HCT116 (cell line): Measurements from ENCODE around the gene CDK5RAP1. TPM values are rescaled to one million over a fixed set of nuclear protein-coding genes. Genes with fewer than 3 reads are reported as not detected.

Source experiments
- ATAC-seq: fragments of 200-7000 bp; cut with Tn5 transposase; 2 replicates; pipeline ENCODE4 v1.9.1; 2020; ENCODE audit warnings: mild to moderate bottlenecking, moderate library complexity
- BruUV-seq: library from RNA; stranded (reverse); fragments of 400-500 nt; replicated peaks from 2 replicates; lab custom pipeline; 2021; lab: Mats Ljungman, UMichigan
- CTCF ChIA-PET: fragments of 300-600 bp; sonication (Branson Sonifier 250); formaldehyde crosslinking; loops from one replicate; lab custom pipeline; 2021; ENCODE audit warnings: antibody characterized with exemption; lab: Charles Lee
- POLR2A ChIA-PET: fragments of 300-600, 350-600 bp; sonication (Branson Sonifier 250); formaldehyde crosslinking; loops from one replicate; lab custom pipeline; 2021; ENCODE audit warnings: antibody characterized with exemption; lab: Charles Lee
- RAD21 ChIA-PET, 2 experiments: fragments of 300-600 bp; sonication (Branson Sonifier 250); formaldehyde crosslinking; loops; one replicate each; lab custom pipeline; 2023; ENCODE audit warnings: low total read pairs in 2 of 2; ENCODE audit not compliant: uncharacterized antibody in 2 of 2, unreplicated experiment in 2 of 2, low non-redundant PET in 1 of 2; lab: Charles Lee
- DNase-seq: peaks from one replicate; pipeline ENCODE4 v3.0.0-alpha.2; 2010; ENCODE audit warnings: low read depth, low spot score
- H2AFZ ChIP-seq: fragments of 200-600 bp; shearing (Covaris generic), sonication (generic); 2 replicates; pipeline ENCODE4 v1.6.1; 2017; ENCODE audit warnings: low read depth, mixed run types, mixed read lengths, antibody characterized with exemption, low read length; ENCODE audit not compliant: poor library complexity, severe bottlenecking
- H3K27ac ChIP-seq: 2 replicates; pipeline ENCODE4 v1.5.1; 2012; ENCODE audit warnings: low read depth, low read length
- H3K27me3 ChIP-seq: fragments of 200-600 bp; sonication (generic); 2 replicates; pipeline ENCODE4 v1.6.1; 2016; ENCODE audit warnings: mixed run types, low read length, mixed read lengths; ENCODE audit not compliant: insufficient read depth
- H3K36me3 ChIP-seq, 2 experiments: fragments of 200-500 bp in 1 of 2; fragments of 200-600 bp in 1 of 2; sonication (Bioruptor generic) in 1 of 2; sonication (generic) in 1 of 2; 2 replicates each; pipeline versions ENCODE4 v1.5.1 to v1.6.1; 2014 to 2016; ENCODE audit warnings: low read length in 2 of 2, inconsistent platforms in 1 of 2, mixed read lengths in 1 of 2, mixed run types in 1 of 2; ENCODE audit not compliant: insufficient read depth in 2 of 2, control insufficient read depth in 1 of 2
- H3K4me1 ChIP-seq, 2 experiments: fragments of 200-600 bp in 1 of 2; sonication (generic) in 1 of 2; 2 replicates each; pipeline versions ENCODE4 v1.5.1 to v1.6.1; 2012 to 2017; ENCODE audit warnings: low read length in 2 of 2, inconsistent platforms in 1 of 2, mild to moderate bottlenecking in 1 of 2, mixed read lengths in 1 of 2, mixed run types in 1 of 2, moderate library complexity in 1 of 2; ENCODE audit not compliant: insufficient read depth in 2 of 2, control insufficient read depth in 1 of 2
- H3K4me2 ChIP-seq: fragments of 200-600 bp; sonication (generic); 2 replicates; pipeline ENCODE4 v1.6.1; 2017; ENCODE audit warnings: mixed run types, low read length, mixed read lengths
- H3K4me3 ChIP-seq, 2 experiments: fragments of 200-600 bp in 1 of 2; sonication (generic) in 1 of 2; replicated peaks in 1 of 2; 2 replicates each; pipeline ENCODE4 v1.5.1; 2011 to 2016; ENCODE audit warnings: low read length in 2 of 2, control low read depth in 1 of 2, low read depth in 1 of 2, mild to moderate bottlenecking in 1 of 2, mixed read lengths in 1 of 2, mixed run types in 1 of 2
- H3K79me2 ChIP-seq: fragments of 200-600 bp; sonication (generic); 2 replicates; pipeline ENCODE4 v1.6.1; 2017; ENCODE audit warnings: mild to moderate bottlenecking, mixed run types, low read length, moderate library complexity, mixed read lengths; ENCODE audit not compliant: insufficient read depth
- H3K9ac ChIP-seq: fragments of 200-600 bp; sonication (generic); 2 replicates; pipeline ENCODE4 v1.6.1; 2016; ENCODE audit warnings: low read length, mixed read lengths
- H3K9me2 ChIP-seq: fragments of 200-600 bp; sonication (generic), shearing (Covaris generic); 2 replicates; pipeline ENCODE4 v1.6.1; 2017; ENCODE audit warnings: mixed run types, mild to moderate bottlenecking, moderate library complexity; ENCODE audit not compliant: insufficient read depth
- H3K9me3 ChIP-seq, 2 experiments: fragments of 200-500 bp in 1 of 2; fragments of 200-600 bp in 1 of 2; sonication (Bioruptor generic) in 1 of 2; sonication (generic) in 1 of 2; 2 replicates each; pipeline ENCODE4 v1.6.1; 2014 to 2017; ENCODE audit warnings: low read length in 2 of 2, mixed read lengths in 2 of 2, inconsistent platforms in 1 of 2, low read depth in 1 of 2, mild to moderate bottlenecking in 1 of 2, mixed run types in 1 of 2, moderate library complexity in 1 of 2; ENCODE audit not compliant: control insufficient read depth in 1 of 2, insufficient read depth in 1 of 2
- H4K20me1 ChIP-seq: fragments of 200-600 bp; sonication (generic), shearing (Covaris generic); 2 replicates; pipeline ENCODE4 v1.6.1; 2017; ENCODE audit warnings: mixed run types, mild to moderate bottlenecking, moderate library complexity; ENCODE audit not compliant: insufficient read depth
- ATF3 ChIP-seq: IDR thresholded peaks from 2 replicates; pipeline ENCODE4 v1.6.1; 2012
- CBX3 ChIP-seq: IDR thresholded peaks from 2 replicates; pipeline ENCODE4 v1.6.1; 2012; ENCODE audit warnings: low read depth
- ELF1 ChIP-seq: IDR thresholded peaks from 2 replicates; pipeline ENCODE4 v1.6.1; 2012; ENCODE audit warnings: low read depth, borderline replicate concordance
- EZH2phosphoT487 ChIP-seq: fragments of 200-600 bp; IDR thresholded peaks from 2 replicates; pipeline ENCODE4 v1.6.1; 2018; ENCODE audit warnings: antibody characterized with exemption, borderline replicate concordance
- JUND ChIP-seq: IDR thresholded peaks from 2 replicates; pipeline ENCODE4 v1.6.1; 2012
- MAX ChIP-seq: IDR thresholded peaks from 2 replicates; pipeline ENCODE4 v1.6.1; 2012
- POLR2A ChIP-seq: IDR thresholded peaks from 2 replicates; pipeline ENCODE4 v1.7.0; 2011; ENCODE audit warnings: borderline replicate concordance; ENCODE audit not compliant: insufficient read depth, insufficient read length; ENCODE audit errors: extremely low read depth
- RAD21 ChIP-seq: IDR thresholded peaks from 2 replicates; pipeline ENCODE4 v1.6.1; 2012; ENCODE audit warnings: low read depth, mild to moderate bottlenecking
- REST ChIP-seq: IDR thresholded peaks from 2 replicates; pipeline ENCODE4 v1.6.1; 2012; ENCODE audit warnings: low read depth
- SIN3A ChIP-seq: IDR thresholded peaks from 2 replicates; pipeline ENCODE4 v1.6.1; 2012; ENCODE audit warnings: low read depth
- SP1 ChIP-seq: IDR thresholded peaks from 2 replicates; pipeline ENCODE4 v1.6.1; 2012; ENCODE audit warnings: low read depth
- SRF ChIP-seq: IDR thresholded peaks from 2 replicates; pipeline ENCODE4 v1.6.1; 2012; ENCODE audit warnings: low read depth
- TCF7L2 ChIP-seq: IDR thresholded peaks from 2 replicates; pipeline ENCODE4 v1.7.0; 2011; ENCODE audit warnings: borderline replicate concordance, inconsistent platforms; ENCODE audit not compliant: insufficient read depth, insufficient read length; ENCODE audit errors: extremely low read depth
- YY1 ChIP-seq: IDR thresholded peaks from 2 replicates; pipeline ENCODE4 v1.6.1; 2011; ENCODE audit warnings: low read length, low read depth, moderate library complexity, mild to moderate bottlenecking; ENCODE audit not compliant: insufficient replicate concordance; ENCODE audit errors: extremely low read depth
- ZFX ChIP-seq: fragments of 450-650 bp; IDR thresholded peaks from 2 replicates; pipeline ENCODE4 v1.6.1; 2017
- ZNF274 ChIP-seq: fragments of 200-500 bp; sonication (Bioruptor generic); IDR thresholded peaks from 2 replicates; pipeline ENCODE4 v1.6.1; 2014; ENCODE audit warnings: mild to moderate bottlenecking, low read depth, low read length, inconsistent platforms
- intact Hi-C: fragments of 100-400 bp; cut with micrococcal nuclease; formaldehyde crosslinking; loops from 2 replicates; pipeline ENCODE4 v1.10.0; 2022
- total RNA-seq: library from RNA; stranded (reverse); gene quantifications from one replicate; pipeline ENCODE4 v1.2.1, GENCODE V29; 2021; ENCODE audit not compliant: unreplicated experiment

Gene CDK5RAP1
- total RNA-seq, 1 experiment from 2014 or later = 41.4 TPM

- BruUV-seq = no TSS peak
- POLR2A ChIA-PET = no interaction called here
- ATAC-seq = no peak
- intact Hi-C loops = no loop called here
- RAD21 ChIA-PET = no interaction called here
- Histone ChIP-seq H3K9me3 (no peaks in the 10 kb centered on the region), H3K27ac (no peak overlapping the region), H4K20me1 (no peaks in the 10 kb centered on the region), H3K36me3 (no peaks in the 10 kb centered on the region)
- TF ChIP-seq ZNF274 (no peak), CBX3 (no peak), SP1 (no peak), SRF (no peak), POLR2A (no peak), JUND (no peak), MAX (no peak)
- TF ChIP-seq, all 23 proteins: peak for 0
- Histone ChIP-seq H3K9me2 (no peaks in the 10 kb centered on the region), H3K4me2 (no peak overlapping the region), H2AFZ (no peak overlapping the region), H3K4me1 (no peaks in the 10 kb centered on the region), H3K4me3 (no peak overlapping the region), H3K9ac (no peak overlapping the region), H3K79me2 (no peaks in the 10 kb centered on the region), H3K27me3 (no peaks in the 10 kb centered on the region)
- CTCF ChIA-PET = no interaction called here
- DNase-seq = no peak
These were observed 62.7 kb downstream of the CDK5RAP1 start for GRCh38 chr20:33338467-33339258.

- Histone ChIP-seq H3K27me3 (no peaks in the 10 kb centered on the region), H3K9me3 (no peaks in the 10 kb centered on the region), H4K20me1 (no peaks in the 10 kb centered on the region), H3K27ac (no peak overlapping the region), H3K36me3 (no peaks in the 10 kb centered on the region), H3K4me1 (no peaks in the 10 kb centered on the region), H3K4me3 (no peak overlapping the region), H3K9ac (no peak overlapping the region), H3K9me2 (no peaks in the 10 kb centered on the region), H3K4me2 (no peak overlapping the region), H3K79me2 (no peaks in the 10 kb centered on the region), H2AFZ (no peak overlapping the region)
- POLR2A ChIA-PET = no interaction called here
- RAD21 ChIA-PET = no interaction called here
- intact Hi-C loops = no loop called here
- no peak for ATAC-seq
- CTCF ChIA-PET = no interaction called here
- no peak for DNase-seq
- no TSS peak for BruUV-seq
- TF ChIP-seq REST (no peak), EZH2phosphoT487 (no peak), SIN3A (no peak), JUND (no peak), YY1 (no peak), ZFX (no peak), MAX (no peak), ELF1 (no peak), POLR2A (no peak), ATF3 (no peak), TCF7L2 (no peak), RAD21 (no peak), ZNF274 (no peak)
These were observed 63.7 kb downstream of the CDK5RAP1 start for GRCh38 chr20:33337531-33338165.
